H1 (cell line): ENCODE measurements around the gene OR2V1. TPM values are rescaled to one million over a fixed set of nuclear protein-coding genes. Genes with fewer than 3 reads are reported as not detected.

ENCODE experiments used
- polyA plus RNA-seq, 7 experiments: library from polyadenylated mRNA; depleted of rRNA in 3 of 7; stranded (reverse) in 5 of 7; unstranded in 2 of 7; fragments of >200 nt in 5 of 7; fragments of 200-250 nt in 2 of 7; gene quantifications; 1 replicate in 5 of 7; 2 replicates in 1 of 7; 4 replicates in 1 of 7; pipeline versions ENCODE4 v1.2.1 to v1.2.3, GENCODE V29; 2011 to 2013; ENCODE audit warnings: missing spikeins in 2 of 7, mixed read lengths in 2 of 7
- total RNA-seq: library from RNA; stranded (reverse); fragmentation: NEBNext Ultra II Directional; extraction: Animal tissue kit (Norgen Biotek cat#: 25700); gene quantifications from 2 replicates; pipeline ENCODE4 v1.2.1, GENCODE V29; 2021
- TF ChIP-seq, protein P1 (sequence below): IDR thresholded peaks from 2 replicates; pipeline ENCODE4 v1.6.1; 2011; ENCODE audit warnings: low read length, improper control_type of control experiment

Gene OR2V1
- total and polyA plus RNA-seq, 2 of the 8 experiments (the other 6 are each of a cell fraction or from before 2014, with no cell fraction given): not detected

DNA sequence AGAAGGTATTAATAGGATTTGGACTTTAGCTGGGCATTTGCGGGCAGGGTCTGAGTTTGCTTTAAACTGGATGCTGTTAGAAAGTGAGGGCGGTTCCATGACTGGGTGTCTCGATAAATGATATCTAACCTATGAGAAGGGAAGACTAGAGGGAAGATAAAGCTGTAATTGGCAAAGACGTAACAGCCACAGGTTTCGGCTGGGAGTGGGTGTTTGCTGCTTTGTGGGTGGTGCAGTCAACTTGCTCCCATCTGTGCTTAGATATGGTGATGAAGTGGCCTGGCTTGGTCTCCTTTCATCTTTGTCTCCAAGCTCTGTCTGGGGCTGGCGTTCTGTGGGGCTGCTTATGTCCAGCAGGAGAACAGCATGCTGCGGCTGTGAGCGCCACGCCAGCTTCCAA is 23.3 kb downstream of the OR2V1 start (continued):
- TF ChIP-seq, protein P1, sequence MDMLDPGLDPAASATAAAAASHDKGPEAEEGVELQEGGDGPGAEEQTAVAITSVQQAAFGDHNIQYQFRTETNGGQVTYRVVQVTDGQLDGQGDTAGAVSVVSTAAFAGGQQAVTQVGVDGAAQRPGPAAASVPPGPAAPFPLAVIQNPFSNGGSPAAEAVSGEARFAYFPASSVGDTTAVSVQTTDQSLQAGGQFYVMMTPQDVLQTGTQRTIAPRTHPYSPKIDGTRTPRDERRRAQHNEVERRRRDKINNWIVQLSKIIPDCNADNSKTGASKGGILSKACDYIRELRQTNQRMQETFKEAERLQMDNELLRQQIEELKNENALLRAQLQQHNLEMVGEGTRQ: no peak
- TF ChIP-seq, all 59 proteins: peak for 0
